Endometrium (tissue), 2 donors: ENCODE data around the gene HDAC7.

Experiments
- FAIRE-seq: peaks from 2 replicates; lab custom pipeline; 2012; peaks lifted over from hg19 to GRCh38; lab: Jason Lieb, UNC
- donor health status: control.
- donor health status: control.

The HDAC7 gene

DNA sequence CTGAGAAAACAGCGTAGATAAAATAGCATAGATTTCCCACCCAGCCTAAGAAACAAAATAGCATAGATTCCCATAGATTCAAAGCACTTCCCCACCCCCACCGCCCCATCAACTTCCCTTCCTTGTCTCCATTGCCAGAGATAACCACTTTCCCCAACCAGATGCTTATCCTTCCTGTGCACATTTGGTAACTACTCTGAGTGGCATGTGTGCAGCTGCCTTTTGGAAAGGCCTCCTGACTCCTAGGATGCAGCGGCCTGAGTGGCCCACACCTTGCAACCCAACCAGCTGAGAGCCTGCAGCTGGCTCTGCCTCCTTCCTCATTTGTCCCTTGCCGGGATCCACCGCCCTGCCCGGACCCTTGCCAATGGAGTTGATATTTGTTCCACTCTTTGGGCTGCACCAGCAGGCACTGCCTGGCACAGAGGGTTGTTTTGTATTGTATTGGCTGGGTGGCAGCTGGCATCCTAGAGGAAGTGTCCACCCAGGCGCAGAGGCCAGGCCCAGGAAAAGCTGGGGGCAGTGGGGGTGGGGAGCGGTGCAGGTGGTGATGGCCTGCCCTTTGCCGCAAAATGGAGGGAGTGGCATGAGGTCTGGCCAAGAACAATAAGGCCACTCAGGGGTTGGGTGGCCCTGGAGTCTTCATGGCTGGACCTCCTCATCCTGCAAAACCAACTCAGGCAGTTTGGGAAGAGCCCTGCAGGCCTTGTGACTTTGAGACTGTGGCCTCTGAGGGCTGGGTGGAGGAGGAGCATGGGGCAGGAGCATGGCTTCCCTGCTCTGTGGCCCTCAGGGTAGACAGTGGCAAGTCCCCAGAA is 41.8 kb downstream of the HDAC7 start:
- FAIRE-seq, result no peak

DNA sequence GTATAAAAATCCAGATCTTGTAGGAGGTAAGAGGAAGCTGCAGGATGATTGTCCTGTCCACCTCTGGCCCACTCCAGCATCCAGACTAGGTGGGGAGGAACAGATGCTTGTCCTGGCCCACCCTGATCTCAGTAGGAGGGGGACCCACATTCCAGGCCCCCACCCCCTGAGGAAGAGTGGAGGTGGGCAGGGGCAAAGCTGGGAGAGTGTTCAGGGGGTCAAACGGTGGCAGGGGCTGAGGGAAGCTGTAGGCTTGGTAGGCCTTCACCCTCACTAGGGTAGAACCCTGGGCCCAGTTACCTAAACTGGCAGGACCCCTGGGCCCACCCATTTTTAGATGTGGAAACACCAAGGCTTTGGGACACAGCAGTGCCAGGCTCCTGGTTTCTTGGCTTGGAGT is 42.6 kb downstream of the HDAC7 start:
- no peak for FAIRE-seq

DNA sequence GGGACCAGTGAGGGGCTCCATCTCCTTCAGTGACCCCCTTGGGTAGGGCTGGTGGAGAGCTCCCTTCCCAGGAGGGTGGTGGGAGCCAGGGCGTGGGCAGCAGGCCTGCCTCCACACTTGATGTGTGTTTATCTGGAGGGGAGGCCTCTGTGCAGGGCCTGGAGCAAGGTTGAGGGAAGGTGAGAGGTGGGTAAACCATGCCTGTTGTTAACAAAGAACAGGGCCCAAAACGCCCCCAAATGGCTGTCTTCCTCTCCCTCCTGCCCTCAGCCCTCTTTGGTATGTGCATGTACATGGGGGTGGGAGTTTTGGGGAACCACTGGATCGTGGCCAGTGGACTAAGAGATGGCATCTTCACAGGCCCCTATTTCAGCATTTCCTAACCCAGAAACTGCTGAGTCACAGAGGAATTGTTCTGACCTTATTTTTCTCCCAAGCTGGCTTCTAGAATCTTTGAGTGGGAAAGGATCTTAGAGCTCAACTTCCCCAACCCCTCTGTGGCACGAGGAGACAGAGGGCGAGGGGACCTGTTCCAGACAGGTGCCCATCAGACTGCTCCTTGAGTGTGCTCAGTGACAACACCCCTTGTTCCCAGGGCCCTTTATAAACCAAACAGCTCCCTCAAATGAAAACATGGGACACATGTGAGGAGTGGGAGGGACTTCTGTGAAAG is 43.1 kb downstream of the HDAC7 start:
- no peak for FAIRE-seq

DNA sequence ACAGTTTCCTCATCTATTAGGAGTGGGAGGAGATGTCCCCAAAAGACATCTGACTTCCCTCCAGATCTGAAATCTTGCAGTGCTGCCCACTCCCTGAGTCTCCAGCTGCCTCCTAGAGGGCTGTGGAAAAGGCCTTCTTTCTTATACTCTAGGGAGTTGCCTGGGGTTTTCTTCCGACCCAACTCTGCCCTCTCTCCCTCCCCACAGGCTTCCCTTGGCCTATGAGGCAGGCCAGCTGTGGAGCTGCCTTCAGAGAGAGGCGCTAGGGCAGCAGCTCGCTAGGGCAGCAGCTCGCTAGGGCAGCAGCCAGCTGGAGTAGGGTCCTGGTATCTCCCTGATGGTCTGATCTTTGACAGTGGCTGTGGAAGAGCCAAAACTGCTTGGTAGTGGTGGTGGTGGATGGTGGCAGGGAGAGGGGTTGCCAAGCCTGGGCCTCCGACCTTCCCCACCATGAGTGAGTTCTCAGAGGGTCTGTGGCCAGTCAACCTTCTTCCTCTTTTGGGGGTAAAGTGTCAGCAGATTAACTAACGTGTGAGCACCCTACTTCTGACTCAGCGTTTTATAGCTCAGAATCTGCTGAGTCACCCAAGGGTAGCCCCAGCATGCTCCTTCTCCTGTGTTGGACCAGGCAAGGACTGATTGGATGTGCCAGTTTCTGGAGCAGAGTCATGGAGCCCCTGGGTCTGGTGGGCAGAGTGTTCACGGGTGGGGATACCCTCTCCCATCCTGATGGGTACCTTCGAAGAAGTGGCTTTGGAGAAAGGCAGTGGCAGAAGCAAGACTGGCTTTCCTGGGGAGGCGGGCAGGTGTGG is 44.4 kb downstream of the HDAC7 start:
- no peak for FAIRE-seq

DNA sequence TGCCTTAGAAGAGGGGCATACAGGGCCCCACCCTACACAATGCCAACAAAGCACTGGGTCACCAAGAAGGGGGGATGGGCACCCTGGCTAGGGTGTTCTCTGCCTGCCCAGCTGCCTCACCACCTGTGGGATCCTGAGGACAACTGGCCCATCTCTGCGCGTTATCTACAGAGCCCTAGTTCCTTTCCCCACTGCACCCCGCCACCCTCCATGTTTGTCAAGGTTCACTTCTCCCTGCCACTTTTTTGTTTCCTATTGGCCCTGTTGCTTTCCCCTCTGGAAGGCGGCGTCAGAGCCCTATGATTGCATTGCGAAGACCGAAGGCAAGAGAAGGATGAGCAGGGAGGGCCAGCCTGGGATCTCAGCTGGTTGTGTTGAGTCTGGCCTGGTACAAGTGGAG is 45.0 kb downstream of the HDAC7 start:
- FAIRE-seq, result no peak

DNA sequence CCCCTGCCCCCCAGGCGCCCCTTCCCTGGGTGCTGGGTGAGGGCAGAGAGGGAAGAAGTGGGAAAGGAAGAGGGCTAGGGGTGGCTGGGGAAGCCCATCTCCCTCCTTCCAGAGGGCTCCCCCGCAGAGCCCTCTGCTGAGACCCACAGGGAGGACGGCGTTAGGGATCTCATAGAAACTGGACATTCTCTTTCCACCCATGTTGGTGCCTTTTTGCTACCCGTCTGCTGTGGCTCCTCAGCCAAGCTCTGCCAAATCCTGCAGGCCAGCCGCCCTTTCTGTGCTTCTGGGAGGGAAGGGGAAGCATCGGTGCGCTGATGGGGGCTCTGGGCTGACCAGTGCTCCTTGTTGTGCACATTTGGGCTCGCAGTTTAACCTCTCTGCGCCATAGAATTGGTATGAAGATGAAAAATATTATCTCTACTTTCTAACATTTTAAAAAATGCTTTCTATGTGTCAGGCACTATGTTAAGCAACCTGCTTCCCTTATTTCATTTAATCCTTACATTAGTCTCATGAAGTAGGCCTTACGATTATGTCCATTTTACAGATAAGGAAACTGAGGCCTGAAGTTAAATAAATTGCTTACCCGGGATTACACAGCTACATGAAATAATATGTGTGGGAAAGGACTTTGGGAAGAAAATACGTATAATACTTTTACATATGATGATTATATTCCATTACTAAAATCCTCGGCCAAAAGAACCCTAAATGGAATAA is 45.7 kb downstream of the HDAC7 start:
- FAIRE-seq, result no peak

DNA sequence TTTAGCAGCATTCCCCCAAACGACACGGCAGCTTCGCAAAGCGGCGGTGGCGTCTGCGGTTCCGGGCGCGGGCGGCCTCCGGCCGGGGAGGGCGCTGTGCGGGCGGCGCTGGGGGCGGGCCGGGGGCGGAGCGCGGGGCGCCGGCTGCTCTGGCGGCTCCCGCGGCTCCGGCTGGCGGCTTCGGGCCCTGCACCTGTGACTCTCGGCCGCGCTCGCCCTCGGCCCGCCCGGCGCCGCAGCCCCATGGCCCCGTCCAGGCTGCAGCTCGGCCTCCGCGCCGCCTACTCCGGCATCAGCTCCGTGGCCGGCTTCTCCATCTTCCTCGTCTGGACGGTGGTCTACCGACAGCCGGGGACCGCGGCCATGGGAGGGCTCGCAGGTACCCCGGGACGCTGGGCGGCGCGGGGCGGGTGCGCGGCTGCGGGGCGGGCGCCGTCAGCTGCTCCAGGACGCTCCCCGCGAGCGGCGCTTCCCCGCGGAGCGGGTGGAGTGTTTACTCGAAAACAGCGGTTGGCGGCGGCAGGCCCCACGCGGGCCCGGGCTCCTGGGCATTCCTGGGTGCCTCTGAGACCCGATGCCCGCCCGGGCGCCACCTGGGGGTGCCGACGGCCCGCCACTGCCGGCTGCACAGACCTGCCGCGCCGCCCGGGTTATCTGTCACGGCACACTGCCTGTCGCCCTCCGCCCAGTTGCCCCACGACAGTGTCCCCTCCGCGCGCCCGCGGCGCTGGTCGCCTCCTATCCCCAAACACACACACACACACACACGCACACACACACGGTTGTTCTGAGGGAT is 46.4 kb downstream of the HDAC7 start, which contains the start of gene SLC48A1:
SLC48A1 (plus strand) TSS at position 177 of the 796 bp plus-strand sequence; CDS start at position 244, 67 bp downstream.
- FAIRE-seq, result no peak

DNA sequence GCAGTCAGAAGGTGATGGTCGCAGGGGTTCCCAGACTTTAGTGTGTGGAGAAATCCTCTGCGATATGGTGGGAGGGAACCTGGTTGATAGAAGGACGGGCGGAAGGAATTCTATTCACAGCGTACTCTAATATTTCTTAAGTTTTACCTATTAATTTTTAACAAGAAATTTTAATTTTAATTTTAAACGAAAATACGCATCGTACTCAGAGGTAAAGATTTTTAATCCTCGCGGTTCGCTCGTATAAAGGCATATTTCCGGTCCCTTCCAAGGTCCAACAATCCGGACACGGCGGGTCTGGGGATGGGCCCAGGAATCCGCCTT is 47.0 kb downstream of the HDAC7 start:
- no peak for FAIRE-seq

DNA sequence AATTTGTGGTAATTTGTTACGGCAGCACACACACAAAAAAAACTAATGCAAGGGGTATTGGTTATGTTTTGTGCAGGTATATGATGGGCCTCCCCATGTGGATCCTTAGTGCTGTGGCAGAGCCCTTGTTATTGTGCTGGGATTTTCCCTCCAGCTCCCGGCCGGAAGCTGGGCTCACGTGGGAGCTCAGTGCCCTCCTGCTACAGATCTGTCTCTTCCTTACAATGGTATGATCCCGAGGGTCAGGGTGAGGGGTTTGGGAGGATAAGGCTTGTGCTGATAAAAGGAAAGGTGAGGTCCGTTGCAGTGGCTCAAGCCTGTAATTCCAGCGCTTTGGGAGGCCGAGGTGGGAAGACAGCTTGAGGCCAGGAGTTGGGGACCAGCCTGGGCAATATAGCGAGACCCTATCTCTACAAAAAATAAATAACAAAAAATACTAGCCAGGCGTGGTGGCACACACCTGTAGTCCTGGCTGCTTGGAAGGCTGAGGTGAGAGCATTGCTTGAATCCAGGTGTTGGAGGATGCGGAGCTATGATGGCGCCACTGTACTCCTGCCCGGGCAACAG is 47.5 kb downstream of the HDAC7 start:
- FAIRE-seq, result no peak

DNA sequence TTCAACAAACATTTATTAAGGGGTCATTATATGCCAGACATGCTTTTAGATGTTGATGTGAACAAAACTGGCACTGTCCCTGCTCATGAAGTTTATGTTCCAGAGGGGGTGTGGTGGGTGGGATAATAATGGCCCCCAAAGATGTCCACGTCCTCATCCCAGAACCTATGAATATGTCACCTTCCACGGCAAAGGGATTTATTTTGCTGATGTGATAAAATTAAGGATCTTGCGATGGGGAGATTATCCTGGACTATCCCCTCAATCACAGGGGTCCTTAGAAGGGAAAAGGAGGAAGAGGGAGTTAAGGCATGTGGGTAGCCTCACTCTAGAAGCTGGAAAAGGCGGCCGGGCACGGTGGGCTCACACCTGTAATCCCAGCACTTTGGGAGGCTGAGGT is 48.4 kb downstream of the HDAC7 start:
- FAIRE-seq, result no peak

DNA sequence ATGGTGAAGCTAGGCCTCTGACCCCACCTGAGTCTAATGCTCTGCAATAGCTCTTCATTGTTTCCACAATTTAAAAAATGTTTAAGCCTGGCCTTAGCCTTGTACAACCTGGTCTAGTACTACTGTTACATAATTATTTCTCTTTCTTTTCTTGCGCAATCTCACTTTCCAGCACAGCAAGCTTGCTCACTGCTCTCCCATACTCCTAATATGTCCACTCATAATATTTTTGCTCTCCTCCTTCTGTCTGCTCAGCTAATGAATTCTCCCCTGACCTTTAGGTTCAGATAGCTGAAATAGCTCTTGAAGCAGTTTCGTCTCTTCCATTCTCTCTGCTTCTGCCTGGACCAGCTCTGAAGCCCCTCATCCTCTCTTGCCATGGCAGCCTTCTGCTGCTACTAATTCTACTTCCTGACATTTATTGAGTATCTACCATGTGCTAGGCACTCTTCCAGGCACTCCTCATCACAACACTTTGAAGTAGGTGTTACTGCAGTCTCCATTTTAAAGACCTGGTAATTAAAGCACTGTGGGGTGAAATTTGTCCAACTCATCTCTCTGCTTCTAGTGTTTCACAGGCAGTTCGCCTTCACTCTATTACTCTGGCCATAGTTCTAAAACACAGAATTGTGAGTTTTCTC is 49.5 kb downstream of the HDAC7 start:
- no peak for FAIRE-seq

DNA sequence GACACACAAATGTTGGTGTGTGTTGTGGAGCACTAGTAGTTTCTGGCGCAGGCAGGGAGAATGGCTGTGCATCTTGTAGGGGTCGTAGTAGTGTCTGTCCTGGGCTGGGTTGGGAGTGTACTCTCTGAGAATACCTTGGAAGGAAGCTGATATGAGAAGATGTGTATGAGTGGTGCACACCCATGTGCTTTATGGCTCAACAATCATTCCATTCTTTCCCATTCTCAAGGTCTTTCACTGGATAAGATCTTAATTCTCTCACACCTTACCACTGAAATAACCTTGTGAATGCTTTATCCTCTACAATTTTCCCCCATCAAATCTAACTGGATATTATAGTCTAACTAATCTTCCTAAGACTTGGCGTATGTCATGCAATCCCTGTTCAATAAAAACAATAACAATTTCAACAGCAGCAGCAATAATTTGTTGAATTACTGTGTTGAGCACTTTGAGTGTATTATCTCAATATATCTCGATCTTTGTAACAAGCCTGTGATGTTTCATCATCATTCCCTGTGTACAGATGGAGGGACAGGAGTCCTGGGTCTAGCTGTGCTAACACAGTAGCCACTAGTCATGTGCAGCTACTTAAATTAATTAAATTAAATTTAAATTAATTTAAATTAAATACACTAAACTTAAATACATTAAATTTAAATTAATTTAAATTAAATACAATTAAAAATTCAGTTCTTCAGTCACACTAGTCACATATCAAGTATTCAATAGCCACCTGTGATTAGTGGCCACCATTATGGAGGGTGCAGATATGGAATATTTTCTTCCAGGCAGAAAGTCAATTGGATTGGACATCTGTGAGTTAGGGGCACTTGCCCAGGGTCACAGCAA is 50.2 kb downstream of the HDAC7 start:
- FAIRE-seq, result no peak

DNA sequence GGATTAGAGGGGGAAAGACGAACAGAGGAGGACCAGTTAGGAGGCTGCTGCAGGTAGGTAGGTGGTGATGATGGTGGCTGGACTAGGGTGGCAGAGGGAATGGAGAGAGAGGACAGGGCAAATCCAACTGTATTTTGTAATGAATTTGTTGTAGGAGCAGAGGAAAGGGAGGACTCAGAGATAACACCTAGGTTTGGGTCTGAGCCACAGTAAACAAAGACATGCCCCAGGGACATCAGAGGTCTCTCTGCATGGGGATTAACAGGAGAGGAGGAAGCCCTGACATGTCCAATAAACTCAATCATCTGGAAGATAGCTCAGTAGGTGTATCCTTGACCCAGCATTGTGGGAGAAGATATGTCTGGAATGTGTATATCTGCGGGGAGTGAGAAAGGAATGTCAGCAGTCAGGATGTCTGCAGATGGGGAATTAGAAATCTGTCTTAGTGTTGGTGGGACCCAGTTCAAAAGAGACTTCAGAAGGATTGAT is 51.3 kb downstream of the HDAC7 start:
- no peak for FAIRE-seq

DNA sequence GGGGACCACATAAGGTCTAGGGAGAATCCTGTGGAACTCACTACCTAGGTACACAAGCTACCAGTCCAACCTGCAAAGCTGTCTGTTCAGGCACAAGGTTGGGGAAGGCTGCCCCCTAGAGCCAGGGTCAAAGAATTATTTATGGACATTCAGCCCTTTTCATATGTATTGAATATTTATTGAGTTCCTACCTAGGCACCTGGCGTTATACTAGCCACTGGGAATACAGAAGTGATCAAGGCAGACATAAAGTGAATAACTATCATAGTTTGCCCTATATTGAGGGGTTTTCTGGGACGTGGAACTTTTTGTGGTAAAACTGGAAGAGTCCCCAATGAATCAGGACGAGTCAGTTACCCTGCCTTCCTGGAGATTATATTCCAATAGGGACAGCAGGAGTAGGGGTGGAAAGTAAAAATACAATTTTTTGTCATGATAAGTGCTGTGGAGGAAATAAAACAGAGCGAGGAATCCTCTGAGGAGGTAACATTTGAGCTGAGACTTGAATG is 52.4 kb downstream of the HDAC7 start:
- FAIRE-seq, result no peak

DNA sequence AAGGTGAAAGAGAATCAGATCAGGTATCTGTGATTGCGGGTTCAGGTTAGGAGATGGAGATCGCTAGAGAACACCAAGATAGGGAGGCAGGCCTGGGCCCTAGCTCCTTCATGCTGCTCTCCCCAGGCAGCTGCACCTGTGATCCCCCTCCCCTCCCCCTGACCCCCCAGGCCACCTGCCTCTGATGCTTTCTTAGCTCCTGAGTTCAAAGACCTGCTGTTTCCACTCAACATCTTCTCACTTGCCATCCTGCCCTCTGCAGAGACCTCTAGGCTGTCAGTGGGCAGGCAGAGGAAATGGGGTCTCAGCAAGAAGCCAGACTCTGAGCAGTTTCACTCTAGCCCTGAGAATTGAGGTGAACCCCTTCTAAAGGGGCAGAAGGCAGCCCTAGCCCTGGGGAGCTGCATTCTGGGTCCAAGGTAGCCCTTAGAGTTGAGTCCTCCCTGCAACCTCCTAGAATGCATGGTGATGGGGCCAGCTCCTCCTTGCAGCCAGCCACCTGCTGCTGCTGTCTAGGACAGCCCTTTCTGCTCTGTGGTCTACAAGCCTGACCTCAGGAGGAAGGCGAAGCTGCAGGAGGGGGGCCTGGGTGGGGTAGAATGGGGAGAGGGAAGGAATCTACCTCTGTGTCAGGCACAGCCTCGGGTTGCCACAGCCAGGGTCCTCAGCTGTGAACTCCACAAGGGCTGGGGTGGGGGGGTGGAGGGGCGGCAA is 53.0 kb downstream of the HDAC7 start:
- no peak for FAIRE-seq

DNA sequence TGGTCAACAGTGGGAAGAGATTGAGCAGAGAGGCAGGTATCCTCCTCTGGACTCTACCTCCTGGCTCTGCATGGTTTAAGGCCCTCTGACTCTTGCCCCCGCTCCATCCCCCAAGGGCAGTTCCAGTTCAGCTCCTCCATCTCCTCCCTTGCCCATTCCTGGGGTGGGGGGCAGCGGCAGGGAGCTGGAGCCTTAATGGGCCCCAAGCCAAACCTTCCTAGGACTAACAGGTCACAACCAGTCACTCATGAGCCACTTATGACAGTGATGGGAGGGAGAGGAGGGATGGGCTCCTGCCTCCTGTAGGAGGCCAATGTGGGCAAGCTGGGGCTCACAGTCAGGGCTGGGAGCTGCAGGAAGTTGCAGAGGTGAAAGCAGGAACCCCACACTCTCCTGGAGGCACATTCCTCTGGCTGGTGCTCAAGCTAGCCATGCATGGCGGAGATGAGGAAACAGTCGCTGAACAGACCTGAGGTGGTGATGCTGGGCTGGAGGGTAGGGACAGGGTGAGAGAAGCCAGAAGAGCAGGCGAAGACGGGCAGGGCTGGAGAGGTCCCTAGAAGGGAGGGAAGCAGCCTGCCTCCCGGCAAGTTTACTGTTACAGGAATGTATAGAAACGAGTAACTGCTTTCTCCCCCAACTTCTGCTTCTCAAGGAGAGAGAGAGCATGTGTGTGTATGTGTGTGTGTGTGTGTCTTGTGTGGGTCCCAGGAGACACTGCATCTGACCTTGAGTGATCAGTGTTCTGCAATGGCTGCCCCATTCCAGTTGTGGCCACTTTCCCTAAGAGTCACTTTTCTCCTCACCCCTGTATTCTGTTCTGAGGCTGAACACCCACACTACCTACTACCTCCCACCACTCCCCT is 56.0 kb downstream of the HDAC7 start:
- FAIRE-seq, result no peak

DNA sequence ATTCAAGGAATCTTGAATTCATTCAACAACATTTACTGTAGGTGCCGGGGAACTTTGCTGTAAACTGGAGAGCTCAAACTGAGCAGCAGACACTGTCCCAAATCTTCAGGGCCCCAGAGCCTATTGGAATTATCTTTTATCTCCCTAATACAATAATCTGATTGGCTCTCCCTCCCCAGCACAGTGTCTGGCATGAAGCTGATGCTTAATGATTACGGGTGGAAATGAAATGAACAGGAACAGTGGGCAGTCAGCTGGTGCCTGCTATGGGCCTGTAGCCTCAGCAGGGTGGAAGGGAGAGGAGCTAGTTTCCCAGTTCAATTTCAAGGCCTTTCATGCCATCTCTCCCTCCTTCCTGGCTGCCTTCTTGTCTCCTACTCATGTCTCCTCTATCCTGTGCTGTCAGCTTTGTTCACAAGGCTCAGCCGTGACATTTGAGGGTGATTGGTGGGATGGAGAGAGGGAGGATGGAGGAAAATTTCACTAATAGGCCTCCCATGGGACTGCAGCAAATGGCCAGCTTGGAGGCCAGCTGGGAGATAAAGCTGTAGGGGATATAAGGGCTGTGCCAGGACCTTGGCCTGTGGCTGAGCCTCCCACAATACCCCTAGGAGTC is 56.7 kb downstream of the HDAC7 start:
- no peak for FAIRE-seq
